Testis (tissue), 2 donors: ENCODE measurements around the gene PANX2.

Experiments used
- CTCF ChIP-seq, 3 experiments: fragments of 450-650 bp in 2 of 3; fragments of 200-600 bp in 1 of 3; sonication (generic) in 1 of 3; IDR thresholded peaks; one replicate each; pipeline ENCODE4 v1.5.1; 2016 to 2019; ENCODE audit warnings: antibody characterized with exemption in 3 of 3, mild to moderate bottlenecking in 2 of 3, moderate library complexity in 1 of 3
- POLR2A ChIP-seq: fragments of 450-650 bp; IDR thresholded peaks from one replicate; pipeline ENCODE4 v1.6.1; 2017; ENCODE audit warnings: antibody characterized with exemption, mild to moderate bottlenecking, moderate library complexity

GRCh38 chr22:50189184-50189848 is 18.8 kb downstream of the PANX2 start:
- TF ChIP-seq CTCF (IDR thresholded peaks at IDR 0.05) (no peak), POLR2A (no peak)
